ENCODE measurements around the gene EPB41L4A.

The EPB41L4A gene

DNA sequence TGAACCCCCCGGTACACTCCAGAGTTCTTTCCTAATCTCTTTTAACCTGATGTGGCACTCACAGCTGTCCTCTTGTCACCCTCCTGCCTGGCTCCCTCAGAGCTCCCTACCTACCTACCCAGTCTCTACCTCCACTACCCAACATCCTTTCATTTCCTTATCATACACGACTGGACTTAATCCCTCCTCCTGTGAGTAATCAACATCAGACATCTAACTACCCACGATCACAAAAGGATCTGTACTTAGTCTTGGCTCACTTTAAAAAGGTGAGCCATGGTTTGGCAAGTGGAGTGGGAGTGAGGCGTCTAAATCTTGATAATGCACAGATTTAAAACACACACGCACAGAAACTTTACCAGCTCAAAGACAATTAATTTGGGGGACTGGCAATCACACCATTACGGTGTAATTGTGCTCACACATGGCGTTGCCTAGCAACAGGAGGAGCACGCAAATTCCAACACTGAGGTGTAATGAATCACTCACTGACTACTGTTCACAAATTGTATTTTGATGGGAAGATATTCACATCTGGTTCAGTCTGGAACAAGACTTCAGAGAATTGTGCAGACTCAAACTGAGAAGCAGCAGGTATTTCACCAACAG lies 235.9 kb downstream of the EPB41L4A start:
- Histone ChIP-seq H3K27me3 (ENCODE audit: control insufficient read depth, insufficient read depth, low read length, poor library complexity, severe bottlenecking) (no peaks in the 10 kb centered on the region), H3K27ac (ENCODE audit: insufficient read depth, low read depth, low read length, poor library complexity, severe bottlenecking) (peak overlapping the region; percentile 53), H3K4me3 (ENCODE audit: insufficient read depth, low read depth, low read length) (no peak overlapping the region), H3K36me3 (ENCODE audit: control insufficient read depth, insufficient read depth, low read length) (no peaks in the 10 kb centered on the region), H3K4me1 (ENCODE audit: control insufficient read depth, insufficient read depth, low read length) (peaks cover 13% of the 10 kb centered on the region), H3K9me3 (ENCODE audit: control insufficient read depth, low read length) (no peaks in the 10 kb centered on the region)
- 73 to 76% methylated on average over 8 of the region's 8 CpGs for WGBS, 2 experiments

DNA sequence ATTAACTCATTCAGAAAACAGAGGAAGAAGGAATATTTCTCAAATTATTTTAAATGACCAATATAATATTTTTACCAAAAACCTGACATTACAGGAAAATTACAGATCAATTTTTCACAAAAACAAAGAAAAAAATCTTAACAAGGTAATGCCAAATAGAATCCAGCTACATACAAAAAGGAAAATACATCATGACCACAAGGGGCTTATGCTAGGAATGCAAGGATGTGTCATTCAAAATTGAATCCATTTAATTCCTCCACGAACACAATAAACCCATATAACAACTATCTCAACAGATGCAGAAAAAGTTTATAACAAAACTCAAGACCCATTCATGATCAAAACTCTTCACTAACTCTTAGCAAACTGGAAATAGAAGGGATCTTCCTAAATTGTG lies 239.8 kb downstream of the EPB41L4A start:
- 68 to 84% methylated on average over 1 of the region's 1 CpG for WGBS, 2 experiments
- Histone ChIP-seq H3K27me3 (ENCODE audit: control insufficient read depth, insufficient read depth, low read length, poor library complexity, severe bottlenecking) (no peaks in the 10 kb centered on the region), H3K4me1 (ENCODE audit: control insufficient read depth, insufficient read depth, low read length) (peaks cover 13% of the 10 kb centered on the region), H3K4me3 (ENCODE audit: insufficient read depth, low read depth, low read length) (no peak overlapping the region), H3K9me3 (ENCODE audit: control insufficient read depth, low read length) (no peaks in the 10 kb centered on the region), H3K36me3 (ENCODE audit: control insufficient read depth, insufficient read depth, low read length) (no peaks in the 10 kb centered on the region), H3K27ac (ENCODE audit: insufficient read depth, low read depth, low read length, poor library complexity, severe bottlenecking) (no peak overlapping the region)

- Histone ChIP-seq H3K36me3 (ENCODE audit: control insufficient read depth, insufficient read depth, low read length) (no peaks in the 10 kb centered on the region), H3K27ac (ENCODE audit: insufficient read depth, low read depth, low read length, poor library complexity, severe bottlenecking) (no peak overlapping the region), H3K4me3 (ENCODE audit: insufficient read depth, low read depth, low read length) (no peak overlapping the region), H3K4me1 (ENCODE audit: control insufficient read depth, insufficient read depth, low read length) (no peaks in the 10 kb centered on the region), H3K27me3 (ENCODE audit: control insufficient read depth, insufficient read depth, low read length, poor library complexity, severe bottlenecking) (no peaks in the 10 kb centered on the region), H3K9me3 (ENCODE audit: control insufficient read depth, low read length) (no peaks in the 10 kb centered on the region)
- 11 to 36% methylated on average over 3 to 4 of the region's 8 CpGs for WGBS, 2 experiments
These were observed 244.0 kb downstream of the EPB41L4A start for GRCh38 chr5:112174959-112175594.

DNA sequence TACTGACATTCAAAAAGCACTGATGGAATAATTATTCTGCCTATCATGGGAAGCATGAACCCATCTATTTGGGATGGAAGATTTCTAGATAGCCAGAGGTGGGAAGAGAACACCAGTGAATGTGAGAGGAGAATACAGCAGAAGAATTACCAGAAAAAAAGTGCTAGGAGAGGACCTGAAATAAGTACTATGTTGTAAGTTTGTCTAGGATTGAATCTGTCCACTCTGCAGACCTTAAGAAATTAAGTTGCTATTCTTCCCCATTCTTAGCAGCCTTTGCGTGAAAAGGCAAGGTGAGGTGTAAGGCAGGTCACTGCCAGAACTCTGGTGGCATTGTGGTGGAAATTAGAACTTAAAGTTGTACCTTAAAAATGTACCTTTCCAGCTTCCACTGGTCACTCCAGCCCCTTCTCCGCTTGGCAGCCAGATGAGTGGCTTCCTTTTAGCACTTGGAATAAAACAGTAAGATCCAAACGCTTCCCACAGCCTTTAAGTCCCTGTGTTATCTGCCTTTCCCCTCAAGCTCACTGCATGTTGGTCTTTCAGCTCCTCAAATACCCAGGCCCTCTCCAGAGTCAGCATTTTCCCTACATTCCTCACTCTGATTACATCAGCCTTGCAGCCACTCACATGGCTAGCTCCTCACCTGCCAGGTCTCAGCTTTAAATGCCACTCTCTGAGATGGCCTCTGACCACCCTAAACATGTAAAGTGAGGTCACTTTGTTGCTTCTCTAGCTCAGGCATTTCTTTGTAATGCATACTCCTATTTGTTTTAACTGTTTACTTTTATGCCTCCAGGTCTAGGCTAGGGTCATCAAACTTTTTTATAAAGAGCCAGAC lies 253.0 kb downstream of the EPB41L4A start:
- peaks cover 5% of the 10 kb centered on the region for H3K4me1 ChIP-seq (ENCODE audit: control insufficient read depth, insufficient read depth, low read length)
- peak overlapping the region; percentile 55 for H3K27ac ChIP-seq (ENCODE audit: insufficient read depth, low read depth, low read length, poor library complexity, severe bottlenecking)
- no peaks in the 10 kb centered on the region for H3K9me3 ChIP-seq (ENCODE audit: control insufficient read depth, low read length)
- H3K27me3 ChIP-seq (ENCODE audit: control insufficient read depth, insufficient read depth, low read length, poor library complexity, severe bottlenecking), result no peaks in the 10 kb centered on the region
- H3K4me3 ChIP-seq (ENCODE audit: insufficient read depth, low read depth, low read length), result no peak overlapping the region
- WGBS, 2 experiments, result 71 to 77% methylated on average over 3 of the region's 3 CpGs
- H3K36me3 ChIP-seq (ENCODE audit: control insufficient read depth, insufficient read depth, low read length), result peaks cover 26% of the 10 kb centered on the region

- Histone ChIP-seq H3K27ac (ENCODE audit: insufficient read depth, low read depth, low read length, poor library complexity, severe bottlenecking) (no peak overlapping the region), H3K27me3 (ENCODE audit: control insufficient read depth, insufficient read depth, low read length, poor library complexity, severe bottlenecking) (no peaks in the 10 kb centered on the region), H3K9me3 (ENCODE audit: control insufficient read depth, low read length) (no peaks in the 10 kb centered on the region), H3K4me1 (ENCODE audit: control insufficient read depth, insufficient read depth, low read length) (peaks cover 5% of the 10 kb centered on the region), H3K36me3 (ENCODE audit: control insufficient read depth, insufficient read depth, low read length) (peaks cover 26% of the 10 kb centered on the region), H3K4me3 (ENCODE audit: insufficient read depth, low read depth, low read length) (no peak overlapping the region)
- WGBS, 2 experiments, result 77 to 93% methylated on average over 2 to 3 of the region's 3 CpGs
These were observed 253.7 kb downstream of the EPB41L4A start for GRCh38 chr5:112165399-112165798.

DNA sequence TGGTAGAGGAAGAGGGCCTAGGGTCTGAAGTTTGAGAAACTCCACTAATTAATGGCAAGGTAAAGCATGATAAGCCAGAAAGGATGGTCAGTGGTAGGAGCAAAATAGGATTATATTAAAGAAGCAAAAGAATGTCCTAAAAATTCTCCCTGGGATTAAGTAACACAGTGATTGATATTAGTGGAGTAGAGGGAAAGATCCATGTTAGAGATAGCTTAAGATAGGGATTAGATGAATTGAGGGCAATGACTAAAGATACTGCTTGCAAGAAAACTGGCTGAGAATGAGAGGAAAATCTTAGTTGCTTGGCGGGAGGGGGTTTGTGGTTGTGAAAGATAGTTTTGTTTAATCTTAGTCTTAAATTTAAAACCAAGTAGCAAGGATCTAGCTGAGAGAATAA lies 255.6 kb downstream of the EPB41L4A start:
- Histone ChIP-seq H3K27ac (ENCODE audit: insufficient read depth, low read depth, low read length, poor library complexity, severe bottlenecking) (no peak overlapping the region), H3K4me3 (ENCODE audit: insufficient read depth, low read depth, low read length) (no peak overlapping the region), H3K27me3 (ENCODE audit: control insufficient read depth, insufficient read depth, low read length, poor library complexity, severe bottlenecking) (no peaks in the 10 kb centered on the region), H3K9me3 (ENCODE audit: control insufficient read depth, low read length) (no peaks in the 10 kb centered on the region), H3K4me1 (ENCODE audit: control insufficient read depth, insufficient read depth, low read length) (peaks cover 5% of the 10 kb centered on the region), H3K36me3 (ENCODE audit: control insufficient read depth, insufficient read depth, low read length) (peaks cover 26% of the 10 kb centered on the region)
- WGBS, 2 experiments, result 97 to 100% methylated on average over 1 of the region's 1 CpG

- H3K27ac ChIP-seq (ENCODE audit: insufficient read depth, low read depth, low read length, poor library complexity, severe bottlenecking), result no peak overlapping the region
- peak overlapping the region; percentile 90 for H3K4me3 ChIP-seq (ENCODE audit: insufficient read depth, low read depth, low read length)
- peaks cover 5% of the 10 kb centered on the region for H3K4me1 ChIP-seq (ENCODE audit: control insufficient read depth, insufficient read depth, low read length)
- H3K36me3 ChIP-seq (ENCODE audit: control insufficient read depth, insufficient read depth, low read length), result peaks cover 26% of the 10 kb centered on the region
- H3K27me3 ChIP-seq (ENCODE audit: control insufficient read depth, insufficient read depth, low read length, poor library complexity, severe bottlenecking), result no peaks in the 10 kb centered on the region
- H3K9me3 ChIP-seq (ENCODE audit: control insufficient read depth, low read length), result no peaks in the 10 kb centered on the region
- WGBS, 2 experiments, result 0 to 1% methylated on average over 8 of the region's 8 CpGs
These were observed 257.7 kb downstream of the EPB41L4A start for GRCh38 chr5:112161392-112161748.

DNA sequence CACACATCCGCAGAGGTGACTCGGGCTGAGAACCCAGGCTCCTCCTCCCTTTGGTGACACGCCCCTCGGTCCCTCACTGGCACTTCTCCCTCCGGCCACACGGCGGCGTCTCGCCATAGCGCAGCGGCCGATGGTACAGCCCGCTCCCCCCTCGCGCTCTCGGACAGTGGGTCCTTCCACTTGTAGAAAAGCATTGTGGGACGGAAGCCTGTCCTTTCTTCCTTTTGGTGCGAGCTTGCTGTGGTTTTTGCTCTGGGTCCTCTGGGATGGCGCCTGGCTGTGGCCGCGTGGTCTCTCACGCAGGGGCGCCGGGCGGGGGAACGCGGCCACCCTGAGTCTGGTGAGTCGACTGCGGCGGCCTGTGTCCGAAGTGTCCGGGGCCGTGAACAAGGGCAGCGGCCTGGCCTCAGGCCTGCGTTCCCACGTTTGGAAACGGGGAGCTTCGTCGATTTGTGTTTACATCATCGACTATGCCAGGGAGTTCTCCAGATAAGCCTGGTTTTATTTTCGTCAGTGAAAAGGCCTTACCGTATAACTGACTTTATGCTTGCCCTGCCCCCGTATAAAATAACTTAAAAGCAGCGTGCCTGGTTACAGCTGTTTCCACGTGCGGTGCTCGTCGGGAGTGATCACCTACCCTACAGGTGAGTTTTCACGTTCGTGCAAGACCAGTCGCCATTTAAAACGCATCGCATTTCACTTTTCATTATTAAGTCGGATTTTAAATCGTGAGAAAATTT lies 258.3 kb downstream of the EPB41L4A start:
- peak overlapping the region; percentile 62 for H3K27ac ChIP-seq (ENCODE audit: insufficient read depth, low read depth, low read length, poor library complexity, severe bottlenecking)

GRCh38 chr5:112159435-112159834 lies 259.6 kb downstream of the EPB41L4A start:
- no peak overlapping the region for H3K27ac ChIP-seq (ENCODE audit: insufficient read depth, low read depth, low read length, poor library complexity, severe bottlenecking)
- 95 to 96% methylated on average over 3 of the region's 5 CpGs for WGBS, 2 experiments
- H3K4me1 ChIP-seq (ENCODE audit: control insufficient read depth, insufficient read depth, low read length), result peaks cover 5% of the 10 kb centered on the region
- H3K4me3 ChIP-seq (ENCODE audit: insufficient read depth, low read depth, low read length), result no peak overlapping the region
- peaks cover 21% of the 10 kb centered on the region for H3K36me3 ChIP-seq (ENCODE audit: control insufficient read depth, insufficient read depth, low read length)
- no peaks in the 10 kb centered on the region for H3K9me3 ChIP-seq (ENCODE audit: control insufficient read depth, low read length)
- no peaks in the 10 kb centered on the region for H3K27me3 ChIP-seq (ENCODE audit: control insufficient read depth, insufficient read depth, low read length, poor library complexity, severe bottlenecking)

More for the DNA sequence above, 258.3 kb downstream of the EPB41L4A start:
- 0 to 1% methylated on average over 55 of the region's 55 CpGs for WGBS, 2 experiments
- no peaks in the 10 kb centered on the region for H3K9me3 ChIP-seq (ENCODE audit: control insufficient read depth, low read length)
- peak overlapping the region; percentile 90 for H3K4me3 ChIP-seq (ENCODE audit: insufficient read depth, low read depth, low read length)
- H3K27me3 ChIP-seq (ENCODE audit: control insufficient read depth, insufficient read depth, low read length, poor library complexity, severe bottlenecking), result no peaks in the 10 kb centered on the region
- H3K36me3 ChIP-seq (ENCODE audit: control insufficient read depth, insufficient read depth, low read length), result peaks cover 26% of the 10 kb centered on the region
- H3K4me1 ChIP-seq (ENCODE audit: control insufficient read depth, insufficient read depth, low read length), result peaks cover 5% of the 10 kb centered on the region

DNA sequence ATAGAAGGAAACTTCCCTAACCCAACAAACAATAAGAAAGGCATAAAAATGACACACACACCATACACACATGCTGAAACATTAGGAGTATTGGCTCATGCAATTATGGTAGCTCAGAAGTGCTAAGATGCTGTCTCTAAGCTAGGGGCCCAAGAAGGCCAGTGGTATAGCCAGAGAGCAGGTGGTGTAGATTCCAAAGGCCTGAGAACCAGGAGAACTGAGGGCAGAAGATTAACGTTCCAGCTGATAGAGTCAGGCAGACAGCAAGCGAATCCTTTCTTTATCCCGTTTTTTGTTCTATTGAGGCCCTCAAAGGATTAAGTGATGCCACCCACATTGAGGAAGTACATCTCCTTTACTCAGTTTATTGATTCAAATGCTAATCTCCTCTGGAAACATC lies 262.9 kb downstream of the EPB41L4A start:
- no peak overlapping the region for H3K4me3 ChIP-seq (ENCODE audit: insufficient read depth, low read depth, low read length)
- no peaks in the 10 kb centered on the region for H3K9me3 ChIP-seq (ENCODE audit: control insufficient read depth, low read length)
- no peaks in the 10 kb centered on the region for H3K36me3 ChIP-seq (ENCODE audit: control insufficient read depth, insufficient read depth, low read length)
- no peaks in the 10 kb centered on the region for H3K4me1 ChIP-seq (ENCODE audit: control insufficient read depth, insufficient read depth, low read length)
- WGBS, 2 experiments, result 58 to 70% methylated on average over 3 of the region's 3 CpGs
- no peak overlapping the region for H3K27ac ChIP-seq (ENCODE audit: insufficient read depth, low read depth, low read length, poor library complexity, severe bottlenecking)
- H3K27me3 ChIP-seq (ENCODE audit: control insufficient read depth, insufficient read depth, low read length, poor library complexity, severe bottlenecking), result no peaks in the 10 kb centered on the region

Measured in ectodermal cell (in vitro differentiated cells).